Activated CD4-positive, alpha-beta T cell treated with anti-CD3 and anti-CD28 coated beads, Interleukin-2, Interleukin-6, amounts not matched to agents 100 ng/mL and 50 ng/mL, durations not matched to agents 16 hours and 8 hours (primary cell): ENCODE data around the gene EXTL1.

Experiments
- DNase-seq: peaks from one replicate; pipeline ENCODE4 v3.0.0-alpha.2; 2020

Gene EXTL1

GRCh38 chr1:26025060-26025459 lies 3.5 kb downstream of the EXTL1 start:
- DNase-seq = no peak

- no peak for DNase-seq
Measured at GRCh38 chr1:26025517-26025916, 3.9 kb downstream of the EXTL1 start.

GRCh38 chr1:26027716-26028489 lies 6.3 kb downstream of the EXTL1 start:
- no peak for DNase-seq

GRCh38 chr1:26028490-26028980 lies 7.0 kb downstream of the EXTL1 start:
- no peak for DNase-seq

GRCh38 chr1:26029054-26029863 lies 7.7 kb downstream of the EXTL1 start:
- DNase-seq = no peak

- no peak for DNase-seq
Measured at GRCh38 chr1:26029864-26030481, 8.4 kb downstream of the EXTL1 start.

- no peak for DNase-seq
Measured at GRCh38 chr1:26031196-26031595, 9.6 kb downstream of the EXTL1 start.

GRCh38 chr1:26031611-26032220 lies 10.1 kb downstream of the EXTL1 start:
- DNase-seq = no peak

- DNase-seq = no peak
Measured at GRCh38 chr1:26032656-26033357, 11.2 kb downstream of the EXTL1 start.

- DNase-seq = peak; percentile 5
Measured at GRCh38 chr1:26034504-26035202, 13.1 kb downstream of the EXTL1 start.

- peak; percentile 95 for DNase-seq
Measured at GRCh38 chr1:26035203-26035958, 13.8 kb downstream of the EXTL1 start.

- peak; percentile 84 for DNase-seq
Measured at GRCh38 chr1:26035959-26036755, 14.6 kb downstream of the EXTL1 start.

- DNase-seq = no peak
Measured at GRCh38 chr1:26036756-26037281, 15.2 kb downstream of the EXTL1 start.

GRCh38 chr1:26037904-26038303 lies 16.3 kb downstream of the EXTL1 start:
- DNase-seq = no peak

- DNase-seq = no peak
Measured at GRCh38 chr1:26038477-26038876, 16.9 kb downstream of the EXTL1 start.

GRCh38 chr1:26038904-26039303 lies 17.3 kb downstream of the EXTL1 start:
- DNase-seq = no peak

GRCh38 chr1:26041401-26041800 lies 19.8 kb downstream of the EXTL1 start:
- no peak for DNase-seq

- DNase-seq = no peak
Measured at GRCh38 chr1:26041978-26042377, 20.4 kb downstream of the EXTL1 start.

GRCh38 chr1:26043765-26044164 lies 22.2 kb downstream of the EXTL1 start:
- no peak for DNase-seq

GRCh38 chr1:26044414-26044813 lies 22.8 kb downstream of the EXTL1 start:
- no peak for DNase-seq
